ENCODE results near the gene LRP5.

The LRP5 gene

GRCh38 chr11:68312117-68312779, at the start of gene LRP5:
Gene LRP5, plus strand, starts transcription at chr11:68312591. Its CDS starts 124 bp downstream, at chr11:68312715.
- peak; percentile 71 for DNase-seq

DNA sequence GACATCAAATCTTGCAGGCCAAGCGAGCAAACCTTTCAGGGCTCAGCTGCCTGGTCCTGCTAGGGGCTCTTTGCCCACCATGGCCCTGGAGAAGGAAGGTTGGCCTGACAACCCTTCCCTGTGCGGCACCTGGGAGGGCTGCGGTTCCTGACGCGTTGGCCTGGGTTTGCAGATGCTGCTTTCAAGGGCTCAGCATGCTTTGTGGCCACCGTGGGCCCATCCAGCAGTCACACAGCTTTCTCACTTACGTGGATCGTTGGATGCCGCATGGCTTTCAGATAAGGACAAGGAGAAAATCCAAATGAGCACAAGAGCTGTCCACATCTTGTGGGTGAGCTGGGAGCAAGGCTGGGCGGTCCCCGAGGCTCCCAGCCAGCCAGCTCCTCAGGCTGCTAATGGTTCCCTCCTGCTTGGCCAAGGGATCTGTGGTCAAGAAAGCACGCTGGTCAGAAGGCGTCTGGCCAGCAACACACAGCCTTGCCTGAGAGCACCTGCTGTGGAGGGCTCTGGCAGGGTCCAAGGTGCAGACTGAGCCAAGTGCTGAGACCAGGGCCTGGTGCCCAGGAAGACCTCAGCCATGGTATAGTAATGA, 48.9 kb upstream of the LRP5 start:
- no peak for DNase-seq

GRCh38 chr11:68264244-68264643, 48.1 kb upstream of the LRP5 start:
- DNase-seq = no peak

GRCh38 chr11:68264741-68265540, 47.5 kb upstream of the LRP5 start:
- DNase-seq = no peak

DNA sequence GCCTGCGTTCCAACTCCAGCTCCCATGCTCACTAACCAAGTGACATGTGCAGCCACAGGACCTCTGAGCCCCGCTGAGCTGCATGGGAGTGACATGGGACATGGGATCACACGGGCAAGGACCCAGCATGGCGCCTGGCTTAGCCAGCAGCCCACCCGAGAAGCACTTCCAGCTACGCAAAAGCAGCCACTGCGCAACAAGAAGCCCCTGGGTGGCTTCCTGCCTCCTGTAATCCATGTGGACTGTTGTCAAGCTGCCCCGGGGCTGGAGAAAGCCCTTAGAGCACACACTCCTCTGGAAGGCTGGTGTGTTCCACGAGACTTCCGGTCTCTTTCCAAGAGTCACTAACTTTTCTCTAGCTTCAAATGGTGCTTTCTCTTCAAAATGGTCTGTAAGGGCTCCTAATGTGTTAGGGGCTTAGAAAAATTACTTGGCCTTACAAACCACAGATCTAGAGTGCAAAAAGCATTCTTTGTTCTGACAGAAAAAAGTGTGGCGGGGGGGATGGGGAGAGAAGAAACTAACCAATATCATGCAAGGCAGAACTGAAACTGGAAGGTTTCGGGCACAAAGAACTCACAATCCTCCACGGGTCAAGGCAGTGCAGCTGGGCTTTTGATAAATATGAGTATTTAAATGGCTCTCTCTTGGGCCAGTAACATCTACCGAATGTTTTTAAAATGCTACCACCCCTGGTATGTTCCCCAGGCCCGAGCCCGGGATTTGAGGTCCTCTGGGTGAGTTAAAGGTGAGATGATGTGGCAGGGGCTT, 46.1 kb upstream of the LRP5 start:
- no peak for DNase-seq

GRCh38 chr11:68266936-68267880, 45.2 kb upstream of the LRP5 start:
- peak; percentile 36 for DNase-seq

GRCh38 chr11:68267881-68268240, 44.5 kb upstream of the LRP5 start:
- DNase-seq = no peak

- DNase-seq = no peak
These were observed 42.8 kb upstream of the LRP5 start for GRCh38 chr11:68269414-68270081.

- DNase-seq = no peak
These were observed 42.0 kb upstream of the LRP5 start for GRCh38 chr11:68270196-68271022.

- DNase-seq = peak; percentile 96
These were observed 41.2 kb upstream of the LRP5 start for GRCh38 chr11:68271023-68271780.

- peak; percentile 98 for DNase-seq
These were observed 40.4 kb upstream of the LRP5 start, which contains the start of gene C11orf24 for GRCh38 chr11:68271781-68272608. Gene C11orf24, minus strand, starts transcription at chr11:68271973. Its CDS starts 8,206 bp downstream, at chr11:68263767.

- DNase-seq = no peak
These were observed 39.2 kb upstream of the LRP5 start for GRCh38 chr11:68273026-68273738.

DNA sequence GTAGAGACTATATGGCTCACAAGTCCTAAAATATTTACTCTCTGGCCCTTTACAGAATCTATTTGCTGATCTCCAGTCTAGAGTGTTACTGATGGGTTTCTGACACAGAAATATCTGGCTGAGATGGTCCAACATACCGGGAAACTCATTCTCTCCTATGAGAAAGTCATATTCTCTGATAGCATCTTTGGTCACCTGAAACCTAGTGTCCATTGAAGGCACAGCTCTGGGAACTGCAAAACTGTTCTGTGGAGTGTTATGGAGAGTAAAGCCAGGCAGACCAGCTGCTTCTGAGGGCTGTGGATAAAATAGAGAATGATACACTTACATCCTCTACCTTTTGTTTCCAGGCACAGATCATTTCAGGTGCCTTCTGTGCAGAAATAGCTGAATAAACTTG, 38.1 kb upstream of the LRP5 start:
- no peak for DNase-seq

DNA sequence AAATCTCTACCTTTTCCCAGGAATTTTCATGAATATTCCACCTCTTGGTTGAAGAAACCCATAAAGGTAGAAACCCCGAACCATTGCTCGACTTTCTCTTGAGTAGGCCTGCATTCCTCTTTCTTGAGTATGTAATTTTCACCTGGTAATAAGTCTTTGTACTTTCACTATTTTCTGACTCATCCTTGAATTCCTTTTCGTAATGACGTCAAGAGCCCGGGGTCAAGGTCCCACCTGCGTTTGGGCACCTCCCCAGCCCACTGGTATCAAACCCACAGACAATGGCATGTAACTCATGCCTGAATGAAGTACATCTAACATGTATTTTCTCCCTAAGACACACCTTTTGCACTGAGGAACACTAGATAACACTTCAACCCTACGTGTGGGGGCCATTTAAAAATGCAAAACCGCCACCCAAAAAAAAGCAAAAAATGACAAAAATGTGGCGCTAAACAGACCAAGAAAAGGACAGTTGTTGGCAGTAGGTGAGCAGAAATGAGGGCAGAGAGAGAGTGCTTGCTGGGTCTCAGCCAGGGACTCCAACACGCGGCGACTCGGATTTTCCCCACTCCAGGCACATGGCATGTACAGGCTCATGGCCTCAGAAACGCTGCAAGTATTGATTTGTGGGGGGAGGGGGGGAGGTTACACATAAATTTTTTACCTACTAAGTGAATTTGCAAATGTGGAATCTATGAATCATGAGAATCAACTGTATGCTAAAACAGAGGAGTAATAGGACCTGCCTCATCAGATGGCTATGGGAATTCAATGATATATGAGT, 36.5 kb upstream of the LRP5 start:
- no peak for DNase-seq

- DNase-seq = no peak
These were observed 35.5 kb upstream of the LRP5 start for GRCh38 chr11:68276861-68277260.

- no peak for DNase-seq
These were observed 32.7 kb upstream of the LRP5 start for GRCh38 chr11:68279676-68280075.
